Fibroblast of lung (primary cell): ENCODE measurements around the gene SLC9A8.

Experiments
- EZH2 ChIP-seq: IDR thresholded peaks from 2 replicates; pipeline ENCODE4 v1.5.1; 2012; ENCODE audit warnings: low read length, control low read depth, mild to moderate bottlenecking; ENCODE audit errors: missing control alignments
- TF ChIP-seq, protein P1 (sequence below), 2 donors: IDR thresholded peaks in 1 of 2; conservative IDR thresholded peaks in 1 of 2; 1 replicate in 1 of 2; 2 replicates in 1 of 2; pipeline ENCODE4 v1.5.1; 2011 to 2012; ENCODE audit warnings: low read length in 2 of 2, control low read depth in 1 of 2, inconsistent platforms in 1 of 2, low read depth in 1 of 2, mild to moderate bottlenecking in 1 of 2

DNA sequence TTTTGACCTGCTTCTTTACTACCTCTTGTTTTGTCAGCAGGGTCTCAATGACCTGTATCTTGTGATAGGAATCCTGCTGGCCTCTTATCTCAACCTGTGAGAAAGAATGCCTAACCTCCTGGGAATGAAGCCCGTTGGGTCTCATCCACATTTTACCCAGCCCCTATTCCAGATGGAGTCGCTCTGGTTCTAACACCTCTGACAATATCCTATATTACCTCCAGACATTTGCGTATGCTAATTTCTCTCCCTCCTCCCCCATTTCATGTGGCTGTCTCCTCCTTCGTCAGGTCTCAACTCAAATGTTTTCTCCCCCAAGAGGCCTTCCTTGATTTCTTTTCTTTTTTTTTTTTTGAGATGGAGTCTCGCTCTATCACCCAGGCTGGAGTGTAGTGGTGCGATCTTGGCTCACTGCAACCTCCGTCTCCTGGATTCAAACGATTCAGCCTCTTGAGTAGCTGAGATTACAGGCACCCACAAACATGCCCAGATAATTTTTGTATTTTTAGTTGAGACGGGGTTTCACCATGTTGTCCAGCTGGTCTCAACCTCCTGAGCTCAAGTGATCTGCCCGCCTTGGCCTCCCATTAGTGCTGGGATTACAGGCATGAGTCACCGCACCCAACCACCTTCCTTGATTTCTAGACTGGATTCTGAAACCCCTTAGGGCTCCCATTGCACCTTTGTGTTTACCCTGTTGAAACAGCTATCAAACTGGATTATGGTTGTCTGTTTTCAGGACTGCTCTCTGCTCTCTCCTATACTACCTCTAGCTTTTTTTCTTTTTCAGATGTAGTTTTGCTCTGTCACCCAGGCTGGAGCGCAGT lies 49.5 kb upstream of the SLC9A8 start:
- TF ChIP-seq, protein P1, sequence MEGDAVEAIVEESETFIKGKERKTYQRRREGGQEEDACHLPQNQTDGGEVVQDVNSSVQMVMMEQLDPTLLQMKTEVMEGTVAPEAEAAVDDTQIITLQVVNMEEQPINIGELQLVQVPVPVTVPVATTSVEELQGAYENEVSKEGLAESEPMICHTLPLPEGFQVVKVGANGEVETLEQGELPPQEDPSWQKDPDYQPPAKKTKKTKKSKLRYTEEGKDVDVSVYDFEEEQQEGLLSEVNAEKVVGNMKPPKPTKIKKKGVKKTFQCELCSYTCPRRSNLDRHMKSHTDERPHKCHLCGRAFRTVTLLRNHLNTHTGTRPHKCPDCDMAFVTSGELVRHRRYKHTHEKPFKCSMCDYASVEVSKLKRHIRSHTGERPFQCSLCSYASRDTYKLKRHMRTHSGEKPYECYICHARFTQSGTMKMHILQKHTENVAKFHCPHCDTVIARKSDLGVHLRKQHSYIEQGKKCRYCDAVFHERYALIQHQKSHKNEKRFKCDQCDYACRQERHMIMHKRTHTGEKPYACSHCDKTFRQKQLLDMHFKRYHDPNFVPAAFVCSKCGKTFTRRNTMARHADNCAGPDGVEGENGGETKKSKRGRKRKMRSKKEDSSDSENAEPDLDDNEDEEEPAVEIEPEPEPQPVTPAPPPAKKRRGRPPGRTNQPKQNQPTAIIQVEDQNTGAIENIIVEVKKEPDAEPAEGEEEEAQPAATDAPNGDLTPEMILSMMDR (conservative IDR thresholded peaks at IDR 0.05 in 1 of 2, IDR thresholded peaks at IDR 0.05 in 1 of 2; ENCODE audit: low read depth in 1 of 2, low read length in 2 of 2) = no peak
- TF ChIP-seq EZH2 = no peak
